Duodenal mucosa (tissue), 2 donors: ENCODE results near the gene SLC39A11.

ENCODE experiments used
- H3K27ac ChIP-seq: one replicate; pipeline ENCODE4 v1.7.0; 2013; ENCODE audit warnings: low read depth, low read length
- H3K27me3 ChIP-seq, 2 donors: one replicate each; pipeline ENCODE4 v1.7.0; 2013; ENCODE audit warnings: low read length in 2 of 2, control low read depth in 1 of 2; ENCODE audit not compliant: insufficient read depth in 2 of 2, control insufficient read depth in 1 of 2
- H3K36me3 ChIP-seq, 2 donors: one replicate each; pipeline ENCODE4 v1.7.0; 2013; ENCODE audit warnings: low read length in 2 of 2, control low read depth in 1 of 2; ENCODE audit not compliant: insufficient read depth in 2 of 2, control insufficient read depth in 1 of 2
- H3K4me1 ChIP-seq, 2 donors: one replicate each; pipeline ENCODE4 v1.7.0; 2013; ENCODE audit warnings: low read length in 2 of 2, control low read depth in 1 of 2; ENCODE audit not compliant: insufficient read depth in 2 of 2, control insufficient read depth in 1 of 2
- H3K4me3 ChIP-seq, 2 donors: one replicate each; pipeline ENCODE4 v1.7.0; 2013; ENCODE audit warnings: low read length in 2 of 2, low read depth in 1 of 2
- H3K9ac ChIP-seq, 2 donors: one replicate each; pipeline ENCODE4 v1.7.0; 2013; ENCODE audit warnings: low read length in 2 of 2, low read depth in 1 of 2
- H3K9me3 ChIP-seq, 2 donors: one replicate each; pipeline ENCODE4 v1.7.0; 2013; ENCODE audit warnings: low read length in 2 of 2, control low read depth in 1 of 2; ENCODE audit not compliant: control insufficient read depth in 1 of 2

SLC39A11 gene

GRCh38 chr17:72876413-72876812 lies 216.1 kb downstream of the SLC39A11 start:
- Histone ChIP-seq H3K27ac (no peak overlapping the region), H3K9ac (no peak overlapping the region), H3K4me3 (no peak overlapping the region), H3K27me3 (no peaks in the 10 kb centered on the region), H3K9me3 (peaks cover 20 to 26% of the 10 kb centered on the region in 2 donors), H3K36me3 (peaks cover 7 to 10% of the 10 kb centered on the region in 2 donors), H3K4me1 (no peaks in the 10 kb centered on the region)

- H3K4me1 ChIP-seq, result no peaks in the 10 kb centered on the region
- peaks cover 18 to 26% of the 10 kb centered on the region in 2 donors for H3K9me3 ChIP-seq
- no peak overlapping the region for H3K9ac ChIP-seq
- H3K36me3 ChIP-seq, result peaks cover 7 to 9% of the 10 kb centered on the region in 2 donors
- no peak overlapping the region for H3K27ac ChIP-seq
- H3K27me3 ChIP-seq, result no peaks in the 10 kb centered on the region
- H3K4me3 ChIP-seq, result no peak overlapping the region
Observed at GRCh38 chr17:72875361-72875760, 217.1 kb downstream of the SLC39A11 start.

GRCh38 chr17:72872396-72872795 lies 220.1 kb downstream of the SLC39A11 start:
- Histone ChIP-seq H3K27me3 (no peaks in the 10 kb centered on the region), H3K9ac (no peak overlapping the region), H3K36me3 (peaks cover 0 to 3% of the 10 kb centered on the region in 2 donors), H3K9me3 (peaks cover 12 to 13% of the 10 kb centered on the region in 2 donors), H3K27ac (no peak overlapping the region), H3K4me1 (no peaks in the 10 kb centered on the region), H3K4me3 (no peak overlapping the region)

- no peaks in the 10 kb centered on the region for H3K27me3 ChIP-seq
- no peaks in the 10 kb centered on the region for H3K4me1 ChIP-seq
- peaks cover 0 to 3% of the 10 kb centered on the region in 2 donors for H3K36me3 ChIP-seq
- H3K27ac ChIP-seq, result no peak overlapping the region
- H3K9ac ChIP-seq, result no peak overlapping the region
- no peaks in the 10 kb centered on the region for H3K9me3 ChIP-seq
- H3K4me3 ChIP-seq, result no peak overlapping the region
Observed at GRCh38 chr17:72870367-72870985, 222.0 kb downstream of the SLC39A11 start.

DNA sequence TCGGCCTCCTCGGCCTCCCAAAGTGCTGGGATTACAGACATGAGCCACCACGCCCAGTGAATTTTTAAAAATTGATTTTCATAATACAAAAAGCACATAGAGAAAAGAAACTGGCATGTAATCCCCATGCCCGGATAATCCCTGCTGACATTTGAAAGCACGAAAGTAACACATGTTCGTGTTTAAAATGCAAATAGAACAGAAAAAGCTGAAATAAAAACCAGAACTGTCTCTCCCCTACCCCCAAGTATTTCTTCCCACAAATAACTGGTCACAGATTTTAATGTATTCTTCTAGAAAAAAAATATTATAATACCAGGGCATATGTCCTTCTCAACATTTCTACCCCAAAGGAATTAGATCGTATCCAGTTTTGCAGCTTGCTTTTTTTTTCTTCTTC lies 222.9 kb downstream of the SLC39A11 start:
- H3K4me3 ChIP-seq, result no peak overlapping the region
- peaks cover 0 to 3% of the 10 kb centered on the region in 2 donors for H3K36me3 ChIP-seq
- no peak overlapping the region for H3K27ac ChIP-seq
- no peaks in the 10 kb centered on the region for H3K9me3 ChIP-seq
- no peak overlapping the region for H3K9ac ChIP-seq
- no peaks in the 10 kb centered on the region for H3K4me1 ChIP-seq
- H3K27me3 ChIP-seq, result no peaks in the 10 kb centered on the region

DNA sequence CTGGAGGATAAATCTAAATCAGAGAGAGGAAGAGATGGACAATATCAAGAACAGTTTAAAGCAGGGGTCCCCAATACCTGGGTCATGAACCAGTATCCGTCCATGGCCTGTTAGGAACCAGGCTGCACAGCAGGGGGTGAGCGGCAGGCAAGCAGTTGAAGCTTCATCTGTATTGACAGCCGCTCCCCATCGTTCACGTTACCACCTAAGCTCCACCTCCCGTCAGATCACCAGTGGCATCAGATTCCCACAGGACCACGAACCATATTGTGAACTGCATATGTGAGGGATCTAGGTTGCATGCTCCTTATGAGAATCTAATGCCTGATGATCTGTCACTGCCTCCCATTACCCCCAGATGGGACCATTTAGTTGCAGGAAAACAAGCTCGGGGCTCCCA lies 226.5 kb downstream of the SLC39A11 start:
- Histone ChIP-seq H3K9me3 (no peaks in the 10 kb centered on the region), H3K4me3 (no peak overlapping the region), H3K36me3 (no peaks in the 10 kb centered on the region), H3K27ac (no peak overlapping the region), H3K27me3 (no peaks in the 10 kb centered on the region), H3K9ac (no peak overlapping the region), H3K4me1 (no peaks in the 10 kb centered on the region)

DNA sequence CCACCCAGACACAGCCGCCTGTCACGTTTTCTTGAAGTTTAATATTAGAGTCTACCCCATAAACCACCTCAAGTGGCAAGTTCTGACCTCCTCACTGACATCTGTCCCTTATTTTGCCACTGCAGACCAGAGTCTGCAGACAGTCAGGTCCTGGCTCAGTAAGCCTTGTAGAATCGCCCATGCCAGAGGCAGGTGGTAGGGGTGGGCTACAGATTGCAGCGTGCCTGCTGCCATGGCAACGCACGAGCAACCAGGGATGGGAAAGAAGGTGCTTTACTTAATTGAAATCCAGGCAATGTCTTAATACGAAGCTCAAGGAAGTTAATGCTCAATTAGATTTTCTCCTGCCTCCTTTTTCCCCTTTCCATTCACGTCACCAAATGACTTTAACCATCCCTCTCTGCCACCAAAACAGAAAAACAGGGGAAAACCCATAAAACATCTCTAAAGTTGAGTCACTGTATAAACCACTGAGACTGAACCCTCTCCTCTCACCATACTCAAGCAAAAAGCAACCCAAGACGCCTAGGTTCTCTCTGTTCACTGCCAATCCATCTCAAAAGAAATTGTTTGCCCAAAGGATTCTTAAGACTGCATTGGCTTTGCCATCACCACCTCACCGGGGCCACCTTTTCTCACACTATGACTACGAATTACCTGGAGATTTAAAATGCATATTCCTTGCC lies 228.8 kb downstream of the SLC39A11 start:
- Histone ChIP-seq H3K4me3 (no peak overlapping the region), H3K36me3 (no peaks in the 10 kb centered on the region), H3K9ac (no peak overlapping the region), H3K4me1 (no peaks in the 10 kb centered on the region), H3K9me3 (peaks cover 4 to 6% of the 10 kb centered on the region in 2 donors), H3K27ac (no peak overlapping the region), H3K27me3 (no peaks in the 10 kb centered on the region)

DNA sequence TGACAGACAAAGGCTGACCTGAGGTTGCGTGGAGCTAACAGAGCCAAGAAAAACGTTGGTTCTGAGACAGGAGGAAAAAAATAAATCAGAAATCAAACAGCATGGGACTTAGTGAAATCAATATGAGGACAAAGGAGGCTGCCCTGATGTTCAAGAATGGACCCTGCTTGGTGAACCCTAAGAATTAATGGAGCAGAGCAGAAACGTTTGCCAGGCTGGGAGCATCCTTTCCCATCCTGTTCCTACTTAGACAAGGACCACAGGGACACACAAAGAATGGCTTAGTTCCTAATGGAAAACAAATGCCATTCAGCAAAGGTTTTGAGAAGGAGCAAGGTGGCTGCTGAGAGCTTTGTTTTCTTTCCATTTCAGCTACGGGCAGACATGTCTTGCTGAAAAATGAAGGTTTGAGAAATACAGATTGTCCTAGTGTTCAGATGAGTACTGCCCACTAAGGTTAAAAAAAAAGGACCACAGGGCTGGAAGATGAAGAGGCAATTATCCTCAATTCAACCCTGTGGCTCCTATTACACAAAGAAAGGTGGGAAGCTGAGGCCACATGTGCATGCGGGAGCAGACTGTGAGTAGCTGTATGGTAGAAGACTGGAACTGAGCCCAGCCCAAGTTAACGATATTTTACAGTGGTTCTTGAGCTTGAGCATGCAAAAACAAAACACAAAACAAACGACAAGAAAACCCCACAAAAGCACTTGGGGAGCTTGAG lies 230.1 kb downstream of the SLC39A11 start:
- H3K27ac ChIP-seq, result no peak overlapping the region
- no peaks in the 10 kb centered on the region for H3K36me3 ChIP-seq
- peaks cover 4 to 6% of the 10 kb centered on the region in 2 donors for H3K9me3 ChIP-seq
- no peaks in the 10 kb centered on the region for H3K27me3 ChIP-seq
- no peak overlapping the region for H3K9ac ChIP-seq
- H3K4me1 ChIP-seq, result no peaks in the 10 kb centered on the region
- no peak overlapping the region for H3K4me3 ChIP-seq

- no peaks in the 10 kb centered on the region for H3K4me1 ChIP-seq
- H3K9me3 ChIP-seq, result peaks cover 4 to 6% of the 10 kb centered on the region in 2 donors
- H3K36me3 ChIP-seq, result no peaks in the 10 kb centered on the region
- no peak overlapping the region for H3K9ac ChIP-seq
- H3K27me3 ChIP-seq, result no peaks in the 10 kb centered on the region
- H3K4me3 ChIP-seq, result no peak overlapping the region
- no peak overlapping the region for H3K27ac ChIP-seq
Observed at GRCh38 chr17:72861811-72862210, 230.7 kb downstream of the SLC39A11 start.

DNA sequence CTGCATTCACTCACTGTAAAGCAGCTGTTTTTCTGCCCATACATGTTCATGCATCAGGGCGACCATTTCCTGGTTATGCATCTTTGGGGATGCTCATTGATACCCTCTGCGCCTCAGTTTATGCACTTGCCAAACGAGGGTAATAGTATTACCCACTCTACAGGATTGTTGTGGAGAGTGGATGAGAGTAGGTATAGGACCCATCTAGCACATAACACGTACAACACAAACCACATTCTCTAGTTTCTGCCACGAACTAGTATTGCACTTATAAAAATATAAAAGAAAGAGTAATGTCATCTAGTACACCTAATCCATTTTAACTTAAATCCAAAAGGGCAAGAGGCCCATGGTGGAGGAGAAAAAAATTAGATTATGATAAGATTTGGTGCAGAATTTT lies 231.7 kb downstream of the SLC39A11 start:
- H3K9ac ChIP-seq, result no peak overlapping the region
- H3K27ac ChIP-seq, result no peak overlapping the region
- peaks cover 4 to 6% of the 10 kb centered on the region in 2 donors for H3K9me3 ChIP-seq
- no peaks in the 10 kb centered on the region for H3K27me3 ChIP-seq
- H3K4me1 ChIP-seq, result no peaks in the 10 kb centered on the region
- H3K4me3 ChIP-seq, result no peak overlapping the region
- H3K36me3 ChIP-seq, result no peaks in the 10 kb centered on the region
